SU-DHL-6 (cell line): Measurements from ENCODE around the gene MAML1.

Source experiments
- H2AFZ ChIP-seq: fragments of 200-600 bp; sonication (generic); 2 replicates; pipeline ENCODE4 v1.6.1; 2014; ENCODE audit warnings: low read depth, mild to moderate bottlenecking, moderate library complexity, mixed read lengths, antibody characterized with exemption, low read length; ENCODE audit not compliant: severe bottlenecking
- H3F3A ChIP-seq: fragments of 200-600 bp; shearing (Covaris generic); 2 replicates; pipeline ENCODE4 v1.6.0; 2016; ENCODE audit warnings: antibody characterized with exemption, mild to moderate bottlenecking; ENCODE audit not compliant: insufficient read depth
- H3K27ac ChIP-seq: fragments of 200-600 bp; sonication (generic); 2 replicates; pipeline ENCODE4 v1.5.1; 2016; ENCODE audit warnings: low read depth, mild to moderate bottlenecking, low read length, moderate library complexity, mixed read lengths
- H3K27me3 ChIP-seq: fragments of 200-600 bp; sonication (generic), shearing (Covaris generic); 2 replicates; pipeline ENCODE4 v1.6.0; 2014; ENCODE audit warnings: mild to moderate bottlenecking, low read length
- H3K36me3 ChIP-seq: fragments of 200-600 bp; sonication (generic); 2 replicates; pipeline ENCODE4 v1.6.1; 2014; ENCODE audit warnings: mild to moderate bottlenecking, low read length, mixed read lengths
- H3K4me2 ChIP-seq: fragments of 300-600, 200-600 bp; shearing (Covaris generic), sonication (generic); 2 replicates; pipeline ENCODE4 v1.6.0; 2014; ENCODE audit warnings: low read length, low read depth, mild to moderate bottlenecking; ENCODE audit not compliant: poor library complexity, severe bottlenecking
- H3K4me3 ChIP-seq: fragments of 200-600 bp; sonication (generic); 2 replicates; pipeline ENCODE4 v1.5.1; 2014; ENCODE audit warnings: antibody characterized with exemption, low read length, mild to moderate bottlenecking, mixed read lengths; ENCODE audit not compliant: insufficient read depth, poor library complexity, severe bottlenecking
- H3K79me2 ChIP-seq: fragments of 200-600 bp; sonication (generic); 2 replicates; pipeline ENCODE4 v1.6.1; 2014; ENCODE audit warnings: mild to moderate bottlenecking, low read length, moderate library complexity; ENCODE audit not compliant: insufficient read depth
- H3K9ac ChIP-seq: fragments of 200-600 bp; sonication (generic); 2 replicates; pipeline ENCODE4 v1.7.0; 2014; ENCODE audit warnings: mild to moderate bottlenecking, low read length
- H3K9me2 ChIP-seq: fragments of 200-600 bp; sonication (generic); replicated peaks from 2 replicates; pipeline ENCODE4 v1.6.1; 2014; ENCODE audit warnings: low read length; ENCODE audit not compliant: insufficient read depth
- H3K9me3 ChIP-seq: fragments of 200-600 bp; sonication (generic); 2 replicates; pipeline ENCODE4 v1.6.1; 2014; ENCODE audit warnings: low read length, mixed read lengths; ENCODE audit not compliant: insufficient read depth
- H4K20me1 ChIP-seq: fragments of 200-600 bp; sonication (generic); 2 replicates; pipeline ENCODE4 v1.6.1; 2014; ENCODE audit warnings: low read depth, mild to moderate bottlenecking, antibody characterized with exemption, low read length, moderate library complexity, mixed read lengths
- CTCF ChIP-seq: fragments of 200-600 bp; sonication (generic); IDR thresholded peaks from one replicate; pipeline ENCODE4 v1.5.1; 2017; ENCODE audit warnings: antibody characterized with exemption, mild to moderate bottlenecking, low read length, moderate library complexity; ENCODE audit not compliant: insufficient read depth, poor library complexity, severe bottlenecking
- EZH2phosphoT487 ChIP-seq: fragments of 200-600 bp; sonication (generic), shearing (Covaris generic); conservative IDR thresholded peaks from 2 replicates; pipeline ENCODE4 v1.6.1; 2018; ENCODE audit warnings: mild to moderate bottlenecking, antibody characterized with exemption, low read length, moderate library complexity, mixed read lengths

The MAML1 gene

GRCh38 chr5:179773686-179774040 is 41.0 kb downstream of the MAML1 start:
- Histone ChIP-seq H3K4me2 (no peak overlapping the region), H4K20me1 (no peaks in the 10 kb centered on the region), H3K9me3 (no peaks in the 10 kb centered on the region), H3K27me3 (no peaks in the 10 kb centered on the region), H3K9me2 (no peaks in the 10 kb centered on the region), H2AFZ (no peak overlapping the region), H3K27ac (no peak overlapping the region), H3K36me3 (peaks cover 3% of the 10 kb centered on the region; the same call in 1 of the 2 replicates), H3K79me2 (no peaks in the 10 kb centered on the region), H3K4me3 (no peak overlapping the region), H3K9ac (no peak overlapping the region), H3F3A (no peaks in the 10 kb centered on the region)
- TF ChIP-seq EZH2phosphoT487 = no peak
- no peak for TF ChIP-seq CTCF

- H4K20me1 ChIP-seq = no peaks in the 10 kb centered on the region
- H3K36me3 ChIP-seq = peaks cover 3% of the 10 kb centered on the region; the same call in 1 of the 2 replicates
- H3K27me3 ChIP-seq = no peaks in the 10 kb centered on the region
- H3K79me2 ChIP-seq = no peaks in the 10 kb centered on the region
- TF ChIP-seq EZH2phosphoT487 (no peak), CTCF (no peak)
- H3F3A ChIP-seq = no peaks in the 10 kb centered on the region
- H3K9me3 ChIP-seq = no peaks in the 10 kb centered on the region
- H3K4me3 ChIP-seq = no peak overlapping the region
- no peaks in the 10 kb centered on the region for H3K9me2 ChIP-seq
- no peak overlapping the region for H2AFZ ChIP-seq
- no peak overlapping the region for H3K27ac ChIP-seq
- H3K4me2 ChIP-seq = no peak overlapping the region
- H3K9ac ChIP-seq = no peak overlapping the region
These were observed 41.8 kb downstream of the MAML1 start for GRCh38 chr5:179774442-179774841.

- H3K79me2 ChIP-seq = no peaks in the 10 kb centered on the region
- no peaks in the 10 kb centered on the region for H3F3A ChIP-seq
- no peaks in the 10 kb centered on the region for H3K9me2 ChIP-seq
- H3K4me3 ChIP-seq = no peak overlapping the region
- no peak overlapping the region for H2AFZ ChIP-seq
- TF ChIP-seq CTCF (no peak), EZH2phosphoT487 (no peak)
- H3K4me2 ChIP-seq = no peak overlapping the region
- no peak overlapping the region for H3K9ac ChIP-seq
- H3K9me3 ChIP-seq = no peaks in the 10 kb centered on the region
- H3K27me3 ChIP-seq = no peaks in the 10 kb centered on the region
- no peak overlapping the region for H3K27ac ChIP-seq
- no peaks in the 10 kb centered on the region for H4K20me1 ChIP-seq
- H3K36me3 ChIP-seq = no peaks in the 10 kb centered on the region; the same call in 1 of the 2 replicates
These were observed 43.9 kb downstream of the MAML1 start for GRCh38 chr5:179776411-179776938.
